Testis (tissue), 2 donors: Measurements from ENCODE around the gene SERAC1.

Experiments
- POLR2A ChIP-seq: fragments of 450-650 bp; IDR thresholded peaks from one replicate; pipeline ENCODE4 v1.6.1; 2017; ENCODE audit warnings: antibody characterized with exemption, mild to moderate bottlenecking, moderate library complexity
- TF ChIP-seq, protein P1 (sequence below), 3 experiments: fragments of 450-650 bp in 2 of 3; fragments of 200-600 bp in 1 of 3; sonication (generic) in 1 of 3; IDR thresholded peaks; one replicate each; pipeline ENCODE4 v1.5.1; 2016 to 2019; ENCODE audit warnings: antibody characterized with exemption in 3 of 3, mild to moderate bottlenecking in 2 of 3, moderate library complexity in 1 of 3

DNA sequence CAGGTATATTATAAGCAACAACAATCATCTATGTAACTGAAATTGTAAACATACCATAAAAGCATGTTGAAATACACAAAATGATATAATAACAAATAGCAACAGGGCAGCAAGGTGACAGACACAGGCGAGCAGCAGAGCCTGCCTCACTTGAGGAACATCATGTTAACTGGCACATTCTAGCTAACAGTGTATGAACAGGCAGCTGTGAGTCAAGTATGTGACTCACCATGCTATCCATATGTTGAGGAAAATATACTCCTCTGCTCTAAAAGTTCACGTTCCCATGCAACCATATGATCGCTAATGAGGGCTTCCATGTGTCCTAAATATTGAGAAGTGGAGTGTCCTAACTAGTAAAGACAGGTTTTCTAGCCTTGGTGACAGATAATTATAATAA is 18.4 kb downstream of the SERAC1 start:
- TF ChIP-seq, protein P1, sequence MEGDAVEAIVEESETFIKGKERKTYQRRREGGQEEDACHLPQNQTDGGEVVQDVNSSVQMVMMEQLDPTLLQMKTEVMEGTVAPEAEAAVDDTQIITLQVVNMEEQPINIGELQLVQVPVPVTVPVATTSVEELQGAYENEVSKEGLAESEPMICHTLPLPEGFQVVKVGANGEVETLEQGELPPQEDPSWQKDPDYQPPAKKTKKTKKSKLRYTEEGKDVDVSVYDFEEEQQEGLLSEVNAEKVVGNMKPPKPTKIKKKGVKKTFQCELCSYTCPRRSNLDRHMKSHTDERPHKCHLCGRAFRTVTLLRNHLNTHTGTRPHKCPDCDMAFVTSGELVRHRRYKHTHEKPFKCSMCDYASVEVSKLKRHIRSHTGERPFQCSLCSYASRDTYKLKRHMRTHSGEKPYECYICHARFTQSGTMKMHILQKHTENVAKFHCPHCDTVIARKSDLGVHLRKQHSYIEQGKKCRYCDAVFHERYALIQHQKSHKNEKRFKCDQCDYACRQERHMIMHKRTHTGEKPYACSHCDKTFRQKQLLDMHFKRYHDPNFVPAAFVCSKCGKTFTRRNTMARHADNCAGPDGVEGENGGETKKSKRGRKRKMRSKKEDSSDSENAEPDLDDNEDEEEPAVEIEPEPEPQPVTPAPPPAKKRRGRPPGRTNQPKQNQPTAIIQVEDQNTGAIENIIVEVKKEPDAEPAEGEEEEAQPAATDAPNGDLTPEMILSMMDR (IDR thresholded peaks at IDR 0.05), result no peak
- TF ChIP-seq POLR2A, result no peak
